Measurements from ENCODE around the gene PDXP.

Gene PDXP

GRCh38 chr22:37621352-37621860 lies 37.1 kb upstream of the PDXP start:
- Histone ChIP-seq H3K36me3 (ENCODE audit: control insufficient read depth, insufficient read depth, low read length, severe bottlenecking) (peaks cover 48% of the 10 kb centered on the region), H3K27me3 (replicated peaks; ENCODE audit: control insufficient read depth, insufficient read depth, low read length) (no peaks in the 10 kb centered on the region), H3K9ac (ENCODE audit: low read length) (no peak overlapping the region), H3K4me3 (ENCODE audit: low read length) (no peak overlapping the region), H3K9me3 (ENCODE audit: control insufficient read depth, low read length) (no peaks in the 10 kb centered on the region), H3K4me1 (ENCODE audit: control insufficient read depth, insufficient read depth, low read length) (peaks cover 18% of the 10 kb centered on the region)
- DNase-seq (ENCODE audit: low read depth): no peak

DNA sequence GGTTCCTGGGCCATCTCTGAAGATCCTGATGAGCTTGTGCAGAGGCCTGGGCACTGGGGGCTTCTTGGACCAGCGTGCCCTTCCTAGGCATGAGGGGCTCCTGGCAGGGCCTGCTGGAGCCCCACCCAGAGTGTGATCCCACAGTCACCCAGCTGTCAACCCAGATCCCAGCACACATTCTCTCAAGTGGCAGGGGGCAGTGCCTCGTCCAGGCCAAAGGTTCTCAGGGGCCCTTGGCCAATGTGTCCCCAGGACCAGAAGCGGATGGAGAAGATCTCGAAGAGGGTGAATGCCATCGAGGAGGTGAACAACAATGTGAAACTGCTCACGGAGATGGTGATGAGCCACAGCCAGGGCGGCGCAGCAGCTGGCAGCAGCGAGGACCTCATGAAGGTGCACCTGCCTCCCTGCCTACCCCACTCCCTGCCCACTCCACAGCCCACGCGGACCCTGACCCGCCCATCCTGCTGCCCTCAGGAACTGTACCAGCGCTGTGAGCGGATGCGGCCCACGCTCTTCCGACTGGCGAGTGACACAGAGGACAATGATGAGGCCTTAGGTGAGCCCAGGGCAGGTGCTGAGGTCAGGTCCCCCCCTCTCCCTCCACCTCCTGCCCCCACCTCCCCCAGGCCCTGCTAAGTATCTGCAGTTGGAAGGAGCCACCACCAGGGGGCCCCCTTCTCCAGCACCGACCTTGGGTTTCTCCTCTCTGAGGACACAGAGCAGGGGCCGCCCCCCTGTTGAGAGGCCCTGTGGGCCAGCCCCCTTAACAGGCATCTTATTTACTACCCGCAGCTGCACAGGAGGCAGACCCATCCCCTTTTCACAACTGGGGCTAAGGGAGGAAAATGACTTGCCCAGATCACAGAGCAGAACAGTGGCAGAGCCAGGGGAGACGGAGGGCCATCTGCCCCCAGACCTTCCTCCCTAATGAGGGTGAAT lies 35.2 kb upstream of the PDXP start:
- no peaks in the 10 kb centered on the region for H3K27me3 ChIP-seq (replicated peaks; ENCODE audit: control insufficient read depth, insufficient read depth, low read length)
- H3K9ac ChIP-seq (ENCODE audit: low read length): peak overlapping the region; percentile 24
- H3K4me1 ChIP-seq (ENCODE audit: control insufficient read depth, insufficient read depth, low read length): peaks cover 32% of the 10 kb centered on the region
- peaks cover 33% of the 10 kb centered on the region for H3K36me3 ChIP-seq (ENCODE audit: control insufficient read depth, insufficient read depth, low read length, severe bottlenecking)
- DNase-seq (ENCODE audit: low read depth): peak; percentile 81
- no peaks in the 10 kb centered on the region for H3K9me3 ChIP-seq (ENCODE audit: control insufficient read depth, low read length)
- no peak overlapping the region for H3K4me3 ChIP-seq (ENCODE audit: low read length)

DNA sequence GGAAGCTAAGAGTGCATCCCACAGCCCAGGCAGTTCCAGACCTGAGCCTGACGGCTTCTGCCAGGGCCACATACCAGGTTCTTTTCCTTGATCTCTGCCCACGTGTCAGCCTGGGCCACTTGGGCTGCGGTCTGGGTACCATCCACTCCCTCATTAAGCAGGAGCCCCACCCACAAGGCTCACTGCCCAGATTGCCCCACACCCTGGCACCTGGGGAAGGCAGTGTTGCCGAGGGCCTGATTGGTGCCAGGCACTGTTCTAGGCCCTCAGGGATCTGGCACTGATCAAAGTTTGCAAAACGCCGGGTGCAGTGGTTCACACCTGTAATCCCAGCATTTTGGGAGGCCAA lies 34.5 kb upstream of the PDXP start:
- no peaks in the 10 kb centered on the region for H3K9me3 ChIP-seq (ENCODE audit: control insufficient read depth, low read length)
- peak overlapping the region; percentile 24 for H3K9ac ChIP-seq (ENCODE audit: low read length)
- no peak for DNase-seq (ENCODE audit: low read depth)
- H3K4me1 ChIP-seq (ENCODE audit: control insufficient read depth, insufficient read depth, low read length): peaks cover 32% of the 10 kb centered on the region
- no peak overlapping the region for H3K4me3 ChIP-seq (ENCODE audit: low read length)
- H3K27me3 ChIP-seq (replicated peaks; ENCODE audit: control insufficient read depth, insufficient read depth, low read length): no peaks in the 10 kb centered on the region
- peaks cover 29% of the 10 kb centered on the region for H3K36me3 ChIP-seq (ENCODE audit: control insufficient read depth, insufficient read depth, low read length, severe bottlenecking)

- Histone ChIP-seq H3K4me1 (ENCODE audit: control insufficient read depth, insufficient read depth, low read length) (peaks cover 32% of the 10 kb centered on the region), H3K36me3 (ENCODE audit: control insufficient read depth, insufficient read depth, low read length, severe bottlenecking) (peaks cover 32% of the 10 kb centered on the region), H3K9me3 (ENCODE audit: control insufficient read depth, low read length) (no peaks in the 10 kb centered on the region), H3K4me3 (ENCODE audit: low read length) (no peak overlapping the region), H3K9ac (ENCODE audit: low read length) (no peak overlapping the region), H3K27me3 (replicated peaks; ENCODE audit: control insufficient read depth, insufficient read depth, low read length) (no peaks in the 10 kb centered on the region)
- no peak for DNase-seq (ENCODE audit: low read depth)
Measured at GRCh38 chr22:37624876-37625275, 33.6 kb upstream of the PDXP start.

DNA sequence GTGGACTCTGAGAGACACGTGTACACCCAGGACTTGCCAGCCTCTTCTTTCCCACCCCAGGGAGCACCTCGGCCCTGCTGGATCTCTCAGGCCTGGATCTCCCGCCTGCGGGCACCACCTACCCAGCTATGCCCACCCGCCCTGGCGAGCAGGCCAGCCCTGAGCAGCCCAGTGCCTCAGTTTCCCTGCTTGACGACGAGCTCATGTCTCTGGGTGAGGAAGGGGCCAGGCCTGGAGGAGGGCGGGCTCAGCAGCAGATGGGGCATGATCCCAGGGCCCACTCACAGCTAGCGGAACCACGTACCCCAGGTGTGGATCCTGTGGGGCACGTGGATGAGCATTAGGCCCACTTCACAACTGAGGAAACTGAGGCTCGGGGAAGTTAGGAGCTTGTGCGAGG lies 32.8 kb upstream of the PDXP start:
- H3K4me3 ChIP-seq (ENCODE audit: low read length): no peak overlapping the region
- no peaks in the 10 kb centered on the region for H3K9me3 ChIP-seq (ENCODE audit: control insufficient read depth, low read length)
- no peaks in the 10 kb centered on the region for H3K27me3 ChIP-seq (replicated peaks; ENCODE audit: control insufficient read depth, insufficient read depth, low read length)
- peak overlapping the region; percentile 77 for H3K9ac ChIP-seq (ENCODE audit: low read length)
- DNase-seq (ENCODE audit: low read depth): no peak
- H3K36me3 ChIP-seq (ENCODE audit: control insufficient read depth, insufficient read depth, low read length, severe bottlenecking): peaks cover 29% of the 10 kb centered on the region
- peaks cover 32% of the 10 kb centered on the region for H3K4me1 ChIP-seq (ENCODE audit: control insufficient read depth, insufficient read depth, low read length)

GRCh38 chr22:37626144-37626543 lies 32.4 kb upstream of the PDXP start:
- DNase-seq (ENCODE audit: low read depth): peak; percentile 69
- Histone ChIP-seq H3K27me3 (replicated peaks; ENCODE audit: control insufficient read depth, insufficient read depth, low read length) (no peaks in the 10 kb centered on the region), H3K9ac (ENCODE audit: low read length) (peak overlapping the region; percentile 77), H3K4me1 (ENCODE audit: control insufficient read depth, insufficient read depth, low read length) (peaks cover 32% of the 10 kb centered on the region), H3K4me3 (ENCODE audit: low read length) (peak overlapping the region; percentile 6), H3K9me3 (ENCODE audit: control insufficient read depth, low read length) (no peaks in the 10 kb centered on the region), H3K36me3 (ENCODE audit: control insufficient read depth, insufficient read depth, low read length, severe bottlenecking) (peaks cover 28% of the 10 kb centered on the region)

DNA sequence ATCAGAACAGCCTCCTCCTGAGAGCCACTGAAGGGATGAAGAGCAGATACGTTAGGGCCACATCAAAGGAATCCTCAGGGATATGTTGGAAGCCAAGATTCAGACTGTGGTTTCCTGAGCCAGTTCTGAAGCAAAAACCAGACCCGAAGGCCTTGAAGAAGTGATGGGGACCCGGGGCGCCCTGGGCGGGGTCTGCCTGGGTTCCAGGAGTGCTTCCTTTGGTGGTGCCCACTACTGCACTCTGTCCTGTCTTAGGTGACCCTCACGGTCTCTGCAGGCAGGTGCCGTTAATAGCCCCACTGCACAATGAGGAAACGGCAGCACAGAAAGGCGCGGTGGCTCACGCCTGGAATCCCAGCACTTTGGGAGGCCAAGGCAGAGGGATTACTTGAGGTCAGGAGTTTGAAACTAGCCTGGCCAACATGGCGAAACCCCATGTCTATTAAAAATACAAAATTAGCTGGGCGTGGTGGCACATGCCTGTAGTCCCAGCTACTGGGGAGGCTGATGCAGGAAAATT lies 31.9 kb upstream of the PDXP start:
- Histone ChIP-seq H3K9ac (ENCODE audit: low read length) (peak overlapping the region; percentile 77), H3K36me3 (ENCODE audit: control insufficient read depth, insufficient read depth, low read length, severe bottlenecking) (peaks cover 27% of the 10 kb centered on the region), H3K4me3 (ENCODE audit: low read length) (peak overlapping the region; percentile 6), H3K27me3 (replicated peaks; ENCODE audit: control insufficient read depth, insufficient read depth, low read length) (no peaks in the 10 kb centered on the region), H3K9me3 (ENCODE audit: control insufficient read depth, low read length) (no peaks in the 10 kb centered on the region), H3K4me1 (ENCODE audit: control insufficient read depth, insufficient read depth, low read length) (peaks cover 32% of the 10 kb centered on the region)
- no peak for DNase-seq (ENCODE audit: low read depth)

DNA sequence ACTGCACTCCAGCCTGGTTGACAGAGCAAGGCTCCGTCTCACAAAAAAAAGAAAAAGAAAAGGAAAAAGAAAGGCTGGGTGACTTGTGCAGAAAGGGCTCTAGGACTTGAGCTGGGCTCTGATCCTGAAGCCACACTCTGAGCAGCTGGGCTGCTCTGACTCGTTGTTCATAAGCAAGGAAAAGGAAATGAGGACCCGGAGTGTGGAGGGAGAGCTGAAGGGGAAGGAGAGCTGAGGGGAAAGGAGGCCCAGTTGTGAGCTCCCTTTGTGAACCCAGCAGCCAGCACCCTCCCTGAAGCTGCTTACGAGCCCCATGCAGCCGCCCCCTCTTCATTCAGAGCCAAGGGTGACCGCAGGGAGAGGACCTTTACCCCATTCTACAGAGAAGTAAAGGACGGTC lies 31.4 kb upstream of the PDXP start:
- H3K4me1 ChIP-seq (ENCODE audit: control insufficient read depth, insufficient read depth, low read length): peaks cover 32% of the 10 kb centered on the region
- H3K9me3 ChIP-seq (ENCODE audit: control insufficient read depth, low read length): no peaks in the 10 kb centered on the region
- no peak for DNase-seq (ENCODE audit: low read depth)
- peak overlapping the region; percentile 73 for H3K9ac ChIP-seq (ENCODE audit: low read length)
- H3K27me3 ChIP-seq (replicated peaks; ENCODE audit: control insufficient read depth, insufficient read depth, low read length): no peaks in the 10 kb centered on the region
- no peak overlapping the region for H3K4me3 ChIP-seq (ENCODE audit: low read length)
- H3K36me3 ChIP-seq (ENCODE audit: control insufficient read depth, insufficient read depth, low read length, severe bottlenecking): peaks cover 28% of the 10 kb centered on the region

DNA sequence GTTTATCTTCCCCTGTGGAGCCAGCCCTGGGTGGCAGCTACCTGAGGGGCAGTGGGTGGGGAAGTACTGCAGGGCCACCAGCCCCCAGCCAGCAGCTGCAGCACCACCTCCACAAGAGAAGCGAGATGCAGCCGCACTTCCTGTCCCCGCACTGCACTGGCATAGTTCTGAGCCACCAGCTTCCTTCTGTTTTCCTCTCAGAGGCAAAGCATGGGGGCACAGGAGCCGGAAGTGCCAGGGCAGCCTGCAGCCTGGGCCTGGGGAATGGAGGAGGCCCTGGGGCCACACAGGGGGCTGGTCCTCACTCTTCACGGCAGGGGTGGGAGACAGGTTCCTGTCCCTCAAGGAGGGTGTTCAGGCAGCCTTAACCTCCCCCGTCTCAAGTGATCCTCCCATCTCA lies 31.0 kb upstream of the PDXP start:
- DNase-seq (ENCODE audit: low read depth): no peak
- H3K36me3 ChIP-seq (ENCODE audit: control insufficient read depth, insufficient read depth, low read length, severe bottlenecking): peaks cover 28% of the 10 kb centered on the region

GRCh38 chr22:37628830-37629229 lies 29.7 kb upstream of the PDXP start:
- Histone ChIP-seq H3K9ac (ENCODE audit: low read length) (no peak overlapping the region), H3K36me3 (ENCODE audit: control insufficient read depth, insufficient read depth, low read length, severe bottlenecking) (peaks cover 28% of the 10 kb centered on the region), H3K4me1 (ENCODE audit: control insufficient read depth, insufficient read depth, low read length) (peaks cover 44% of the 10 kb centered on the region), H3K27me3 (replicated peaks; ENCODE audit: control insufficient read depth, insufficient read depth, low read length) (no peaks in the 10 kb centered on the region), H3K9me3 (ENCODE audit: control insufficient read depth, low read length) (no peaks in the 10 kb centered on the region), H3K4me3 (ENCODE audit: low read length) (no peak overlapping the region)
- DNase-seq (ENCODE audit: low read depth): no peak

More for the DNA sequence above, 31.0 kb upstream of the PDXP start:
- H3K9me3 ChIP-seq (ENCODE audit: control insufficient read depth, low read length): no peaks in the 10 kb centered on the region
- H3K4me3 ChIP-seq (ENCODE audit: low read length): no peak overlapping the region
- peaks cover 33% of the 10 kb centered on the region for H3K4me1 ChIP-seq (ENCODE audit: control insufficient read depth, insufficient read depth, low read length)
- H3K9ac ChIP-seq (ENCODE audit: low read length): peak overlapping the region; percentile 73
- H3K27me3 ChIP-seq (replicated peaks; ENCODE audit: control insufficient read depth, insufficient read depth, low read length): no peaks in the 10 kb centered on the region

DNA sequence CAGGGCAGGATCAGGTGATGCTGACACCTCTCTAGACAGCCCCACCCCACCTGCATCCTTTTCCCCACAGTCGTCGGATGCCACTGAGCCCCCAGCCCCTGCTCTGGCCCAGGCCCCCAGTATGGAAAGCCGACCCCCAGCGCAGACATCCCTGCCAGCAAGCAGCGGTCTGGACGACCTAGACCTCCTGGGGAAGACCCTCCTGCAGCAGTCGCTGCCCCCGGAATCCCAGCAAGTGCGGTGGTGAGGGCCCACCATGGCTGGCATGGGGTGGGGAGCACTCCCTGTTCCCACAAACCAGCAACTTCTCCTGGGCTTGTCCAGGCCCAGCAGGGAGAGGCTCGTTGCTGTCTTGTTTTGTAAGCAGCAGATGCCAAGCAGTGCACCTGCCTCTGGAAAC lies 28.6 kb upstream of the PDXP start:
- Histone ChIP-seq H3K36me3 (ENCODE audit: control insufficient read depth, insufficient read depth, low read length, severe bottlenecking) (peaks cover 24% of the 10 kb centered on the region), H3K9ac (ENCODE audit: low read length) (no peak overlapping the region)
- no peak for DNase-seq (ENCODE audit: low read depth)

More for the DNA sequence above, 28.6 kb upstream of the PDXP start:
- H3K9me3 ChIP-seq (ENCODE audit: control insufficient read depth, low read length): no peaks in the 10 kb centered on the region
- H3K4me1 ChIP-seq (ENCODE audit: control insufficient read depth, insufficient read depth, low read length): peaks cover 52% of the 10 kb centered on the region
- no peaks in the 10 kb centered on the region for H3K27me3 ChIP-seq (replicated peaks; ENCODE audit: control insufficient read depth, insufficient read depth, low read length)
- no peak overlapping the region for H3K4me3 ChIP-seq (ENCODE audit: low read length)

Measured in adipocyte (in vitro differentiated cells).